Panc1 (cell line): ENCODE results near the gene CRCP. TPM values are rescaled to one million over a fixed set of nuclear protein-coding genes. Genes with fewer than 3 reads are reported as not detected.

Experiments
- ATAC-seq: fragments of 200-7000 bp; cut with Tn5 transposase; 2 replicates; pipeline ENCODE4 v1.9.1; 2020; ENCODE audit warnings: mild to moderate bottlenecking, moderate library complexity
- BruUV-seq: library from RNA; stranded (reverse); fragments of 400-500 nt; replicated peaks from 2 replicates; lab custom pipeline; 2021; lab: Mats Ljungman, UMichigan
- CTCF ChIA-PET: fragments of 300-600 bp; sonication (Branson Sonifier 250); formaldehyde crosslinking; loops from one replicate; lab custom pipeline; 2022; ENCODE audit warnings: antibody characterized with exemption; lab: Charles Lee
- POLR2A ChIA-PET: fragments of 300-600 bp; sonication (Branson Sonifier 250); formaldehyde crosslinking; loops from one replicate; lab custom pipeline; 2022; ENCODE audit warnings: antibody characterized with exemption; lab: Charles Lee
- DNase-seq: peaks from one replicate; pipeline ENCODE4 v3.0.0-alpha.2; 2010; ENCODE audit warnings: low read depth, low spot score
- H3K27ac ChIP-seq: 2 replicates; pipeline ENCODE4 v1.5.1; 2011; ENCODE audit warnings: mild to moderate bottlenecking, low read length, inconsistent platforms
- H3K27me3 ChIP-seq: fragments of 200-500 bp; sonication (Bioruptor generic); 2 replicates; pipeline ENCODE4 v1.6.0; 2014; ENCODE audit warnings: low read length, inconsistent platforms; ENCODE audit not compliant: control insufficient read depth, insufficient read depth
- H3K36me3 ChIP-seq: fragments of 200-500 bp; sonication (Bioruptor generic); 2 replicates; pipeline ENCODE4 v1.5.1; 2014; ENCODE audit warnings: inconsistent platforms, mild to moderate bottlenecking, low read length, moderate library complexity; ENCODE audit not compliant: control insufficient read depth, insufficient read depth
- H3K4me1 ChIP-seq: 2 replicates; pipeline ENCODE4 v1.5.1; 2011; ENCODE audit warnings: inconsistent platforms, mild to moderate bottlenecking, low read length, moderate library complexity; ENCODE audit not compliant: control insufficient read depth, insufficient read depth
- H3K4me3 ChIP-seq, 2 experiments: 2 replicates each; pipeline ENCODE4 v1.5.1; 2011 to 2012; ENCODE audit warnings: low read depth in 2 of 2, low read length in 2 of 2, mild to moderate bottlenecking in 2 of 2, inconsistent platforms in 1 of 2, moderate library complexity in 1 of 2
- H3K9me3 ChIP-seq: fragments of 200-500 bp; sonication (Bioruptor generic); 2 replicates; pipeline ENCODE4 v1.5.1; 2014; ENCODE audit warnings: low read depth, mild to moderate bottlenecking, inconsistent platforms, low read length, moderate library complexity; ENCODE audit not compliant: control insufficient read depth, insufficient read depth
- POLR2AphosphoS5 ChIP-seq: IDR thresholded peaks from 2 replicates; pipeline ENCODE4 v1.6.1; 2012; ENCODE audit warnings: mild to moderate bottlenecking, low read depth, low read length, moderate library complexity
- SIN3A ChIP-seq: IDR thresholded peaks from 2 replicates; pipeline ENCODE4 v1.6.1; 2012; ENCODE audit warnings: low read depth, mild to moderate bottlenecking, low read length, moderate library complexity, borderline replicate concordance; ENCODE audit not compliant: insufficient read depth
- TCF7L2 ChIP-seq: IDR thresholded peaks from 2 replicates; pipeline ENCODE4 v1.6.1; 2011; ENCODE audit warnings: mild to moderate bottlenecking, low read depth, low read length, inconsistent platforms
- in situ Hi-C: cut with HindIII; loops from 2 replicates; pipeline ENCODE4 v1.10.0; 2016; ENCODE audit warnings: low sequenced_read_pairs, low pct_unique_long_range_greater_than_20kb
- intact Hi-C: fragments of 100-400 bp; cut with micrococcal nuclease; formaldehyde crosslinking; loops from one replicate; pipeline ENCODE4 v1.10.0; 2022; ENCODE audit not compliant: unreplicated experiment
- total RNA-seq: library from RNA; stranded (reverse); gene quantifications from one replicate; pipeline ENCODE4 v1.2.1, GENCODE V29; 2021; ENCODE audit not compliant: unreplicated experiment
- TF ChIP-seq, protein P1 (sequence below): fragments of 450-650 bp; IDR thresholded peaks from 2 replicates; pipeline ENCODE4 v1.5.1; 2017; ENCODE audit warnings: mild to moderate bottlenecking
- TF ChIP-seq, protein P2 (sequence below), 2 experiments: IDR thresholded peaks; 2 replicates each; pipeline ENCODE4 v1.6.1; 2011 to 2012; ENCODE audit warnings: low read depth in 2 of 2, control low read depth in 1 of 2, low read length in 1 of 2, mild to moderate bottlenecking in 1 of 2, moderate library complexity in 1 of 2; ENCODE audit not compliant: insufficient read depth in 1 of 2

Gene CRCP
- total RNA-seq, 1 experiment from 2014 or later: 46.4 TPM

DNA sequence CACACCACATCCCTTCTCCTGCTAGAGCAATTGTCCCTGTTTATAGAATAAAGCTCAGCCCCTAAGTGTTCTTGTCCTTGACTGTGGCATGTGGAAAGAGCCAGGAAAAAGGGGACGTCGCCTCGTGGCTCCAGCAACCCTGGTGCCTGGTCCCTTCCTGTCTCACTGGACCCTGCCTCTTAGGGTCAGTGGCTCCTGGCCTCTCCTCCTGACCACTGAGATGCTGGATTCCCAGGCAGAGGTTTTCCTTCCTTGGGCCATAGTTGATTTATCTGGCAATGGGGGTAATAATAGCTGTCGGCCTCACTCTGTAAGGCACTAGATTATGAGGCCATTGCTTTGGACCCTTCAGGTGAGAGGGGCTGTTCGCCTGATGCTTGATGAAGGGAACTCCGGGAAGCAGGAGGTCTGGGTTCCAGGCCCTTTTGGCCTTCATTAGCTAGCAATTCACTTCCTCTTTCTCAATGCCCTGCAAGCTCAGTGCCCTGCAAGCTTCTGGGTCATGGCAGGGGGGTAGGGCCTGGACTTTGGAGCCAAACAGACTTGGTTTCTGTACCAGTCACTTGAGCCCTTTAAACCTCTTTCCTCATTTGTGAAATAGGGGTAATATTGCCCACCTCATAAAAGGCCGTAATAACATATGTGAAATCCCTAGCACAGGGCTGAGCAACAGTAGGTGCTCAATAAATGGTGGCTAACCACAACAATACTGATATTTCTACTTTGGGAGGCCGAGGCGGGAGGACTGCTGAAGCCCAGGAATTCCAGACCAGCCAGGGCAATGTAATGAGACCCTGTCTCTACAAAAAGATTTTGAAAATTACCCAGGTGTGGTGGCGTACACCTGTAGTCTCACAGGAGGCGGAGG is 38.0 kb upstream of the CRCP start:
- ATAC-seq (no peak), DNase-seq (no peak)
- in situ Hi-C loops: no loop called here
- TF ChIP-seq POLR2AphosphoS5 (no peak), SIN3A (no peak), TCF7L2 (no peak)
- TF ChIP-seq, protein P1, sequence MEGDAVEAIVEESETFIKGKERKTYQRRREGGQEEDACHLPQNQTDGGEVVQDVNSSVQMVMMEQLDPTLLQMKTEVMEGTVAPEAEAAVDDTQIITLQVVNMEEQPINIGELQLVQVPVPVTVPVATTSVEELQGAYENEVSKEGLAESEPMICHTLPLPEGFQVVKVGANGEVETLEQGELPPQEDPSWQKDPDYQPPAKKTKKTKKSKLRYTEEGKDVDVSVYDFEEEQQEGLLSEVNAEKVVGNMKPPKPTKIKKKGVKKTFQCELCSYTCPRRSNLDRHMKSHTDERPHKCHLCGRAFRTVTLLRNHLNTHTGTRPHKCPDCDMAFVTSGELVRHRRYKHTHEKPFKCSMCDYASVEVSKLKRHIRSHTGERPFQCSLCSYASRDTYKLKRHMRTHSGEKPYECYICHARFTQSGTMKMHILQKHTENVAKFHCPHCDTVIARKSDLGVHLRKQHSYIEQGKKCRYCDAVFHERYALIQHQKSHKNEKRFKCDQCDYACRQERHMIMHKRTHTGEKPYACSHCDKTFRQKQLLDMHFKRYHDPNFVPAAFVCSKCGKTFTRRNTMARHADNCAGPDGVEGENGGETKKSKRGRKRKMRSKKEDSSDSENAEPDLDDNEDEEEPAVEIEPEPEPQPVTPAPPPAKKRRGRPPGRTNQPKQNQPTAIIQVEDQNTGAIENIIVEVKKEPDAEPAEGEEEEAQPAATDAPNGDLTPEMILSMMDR: no peak
- TF ChIP-seq, protein P2, sequence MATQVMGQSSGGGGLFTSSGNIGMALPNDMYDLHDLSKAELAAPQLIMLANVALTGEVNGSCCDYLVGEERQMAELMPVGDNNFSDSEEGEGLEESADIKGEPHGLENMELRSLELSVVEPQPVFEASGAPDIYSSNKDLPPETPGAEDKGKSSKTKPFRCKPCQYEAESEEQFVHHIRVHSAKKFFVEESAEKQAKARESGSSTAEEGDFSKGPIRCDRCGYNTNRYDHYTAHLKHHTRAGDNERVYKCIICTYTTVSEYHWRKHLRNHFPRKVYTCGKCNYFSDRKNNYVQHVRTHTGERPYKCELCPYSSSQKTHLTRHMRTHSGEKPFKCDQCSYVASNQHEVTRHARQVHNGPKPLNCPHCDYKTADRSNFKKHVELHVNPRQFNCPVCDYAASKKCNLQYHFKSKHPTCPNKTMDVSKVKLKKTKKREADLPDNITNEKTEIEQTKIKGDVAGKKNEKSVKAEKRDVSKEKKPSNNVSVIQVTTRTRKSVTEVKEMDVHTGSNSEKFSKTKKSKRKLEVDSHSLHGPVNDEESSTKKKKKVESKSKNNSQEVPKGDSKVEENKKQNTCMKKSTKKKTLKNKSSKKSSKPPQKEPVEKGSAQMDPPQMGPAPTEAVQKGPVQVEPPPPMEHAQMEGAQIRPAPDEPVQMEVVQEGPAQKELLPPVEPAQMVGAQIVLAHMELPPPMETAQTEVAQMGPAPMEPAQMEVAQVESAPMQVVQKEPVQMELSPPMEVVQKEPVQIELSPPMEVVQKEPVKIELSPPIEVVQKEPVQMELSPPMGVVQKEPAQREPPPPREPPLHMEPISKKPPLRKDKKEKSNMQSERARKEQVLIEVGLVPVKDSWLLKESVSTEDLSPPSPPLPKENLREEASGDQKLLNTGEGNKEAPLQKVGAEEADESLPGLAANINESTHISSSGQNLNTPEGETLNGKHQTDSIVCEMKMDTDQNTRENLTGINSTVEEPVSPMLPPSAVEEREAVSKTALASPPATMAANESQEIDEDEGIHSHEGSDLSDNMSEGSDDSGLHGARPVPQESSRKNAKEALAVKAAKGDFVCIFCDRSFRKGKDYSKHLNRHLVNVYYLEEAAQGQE (IDR thresholded peaks at IDR 0.05; ENCODE audit: insufficient read depth in 1 of 2, low read depth in 2 of 2, low read length in 1 of 2): no peak
- Histone ChIP-seq H3K9me3 (no peaks in the 10 kb centered on the region), H3K27me3 (no peaks in the 10 kb centered on the region), H3K4me1 (peaks cover 7% of the 10 kb centered on the region), H3K36me3 (no peaks in the 10 kb centered on the region), H3K27ac (peak overlapping the region; percentile 84), H3K4me3 (peak overlapping the region; percentile 67 to 92)
- intact Hi-C loops: no loop called here
- no TSS peak for BruUV-seq
- CTCF ChIA-PET: no interaction called here
- POLR2A ChIA-PET: no interaction called here

DNA sequence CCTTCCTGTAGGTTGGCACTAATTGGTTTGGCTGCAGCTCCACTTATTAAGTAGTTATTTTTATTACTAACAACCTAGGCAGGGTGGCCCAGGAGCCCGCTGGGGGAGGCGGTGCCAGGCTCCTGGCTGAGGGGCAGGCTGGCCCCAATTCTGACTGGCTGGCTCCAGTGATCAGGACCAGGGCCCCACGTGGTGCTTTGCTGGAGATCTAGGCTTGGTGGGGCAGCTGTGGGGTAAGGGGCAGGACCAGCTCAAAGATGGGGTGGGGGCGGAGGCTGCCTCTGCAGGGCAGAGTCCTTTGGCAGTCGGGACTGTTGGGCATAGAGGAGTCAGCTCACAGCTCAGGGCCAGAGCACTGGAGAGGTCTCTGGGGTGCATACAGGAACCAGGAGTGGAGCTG is 36.6 kb upstream of the CRCP start:
- intact Hi-C loops (no loop called here), in situ Hi-C loops (no loop called here)
- no peaks in the 10 kb centered on the region for H3K27me3 ChIP-seq
- ChIA-PET POLR2A (interaction anchor here (0.5 kb wide), 1 partner anchor 510 kb away, joined by 9 read pairs; no protein-coding TSS in a partner anchor), CTCF (no interaction called here)
- no peak for ATAC-seq
- no TSS peak for BruUV-seq
- no peaks in the 10 kb centered on the region for H3K36me3 ChIP-seq
- peaks cover 7% of the 10 kb centered on the region for H3K4me1 ChIP-seq
- H3K27ac ChIP-seq: no peak overlapping the region
- H3K9me3 ChIP-seq: no peaks in the 10 kb centered on the region
- no peak for DNase-seq
- no peak overlapping the region; a peak in 1 of 4 replicates for H3K4me3 ChIP-seq
- TF ChIP-seq, protein P2 (IDR thresholded peaks at IDR 0.05; ENCODE audit: insufficient read depth in 1 of 2, low read depth in 2 of 2, low read length in 1 of 2): no peak
- no peak for TF ChIP-seq TCF7L2
- TF ChIP-seq SIN3A: no peak
- TF ChIP-seq, protein P1: no peak
- no peak for TF ChIP-seq POLR2AphosphoS5
